H1 (cell line): Measurements from ENCODE around the gene PCDHGB5. TPM values are rescaled to one million over a fixed set of nuclear protein-coding genes. Genes with fewer than 3 reads are reported as not detected.

Experiments
- ASH2L ChIP-seq: fragments of 200-600, 300-600 bp; sonication (generic); IDR thresholded peaks from one replicate; pipeline ENCODE4 v1.7.1; 2017; ENCODE audit warnings: low read length
- FOSL1 ChIP-seq: IDR thresholded peaks from 2 replicates; pipeline ENCODE4 v1.6.1; 2011; ENCODE audit warnings: mild to moderate bottlenecking, low read depth, low read length, moderate library complexity; ENCODE audit not compliant: insufficient read depth
- GTF2F1 ChIP-seq: IDR thresholded peaks from 2 replicates; pipeline ENCODE4 v1.6.1; 2012; ENCODE audit warnings: low read depth, low read length, improper control_type of control experiment, borderline replicate concordance
- RAD21 ChIP-seq, 2 experiments: IDR thresholded peaks in 1 of 2; conservative IDR thresholded peaks in 1 of 2; 2 replicates each; pipeline ENCODE4 v1.6.1; 2011; ENCODE audit warnings: low read depth in 2 of 2, low read length in 2 of 2, improper control_type of control experiment in 1 of 2, inconsistent platforms in 1 of 2, mild to moderate bottlenecking in 1 of 2, moderate library complexity in 1 of 2
- polyA plus RNA-seq, 7 experiments: library from polyadenylated mRNA; depleted of rRNA in 3 of 7; stranded (reverse) in 5 of 7; unstranded in 2 of 7; fragments of >200 nt in 5 of 7; fragments of 200-250 nt in 2 of 7; gene quantifications; 1 replicate in 5 of 7; 2 replicates in 1 of 7; 4 replicates in 1 of 7; pipeline versions ENCODE4 v1.2.1 to v1.2.3, GENCODE V29; 2011 to 2013; ENCODE audit warnings: missing spikeins in 2 of 7, mixed read lengths in 2 of 7
- total RNA-seq: library from RNA; stranded (reverse); fragmentation: NEBNext Ultra II Directional; extraction: Animal tissue kit (Norgen Biotek cat#: 25700); gene quantifications from 2 replicates; pipeline ENCODE4 v1.2.1, GENCODE V29; 2021

Gene PCDHGB5
- total and polyA plus RNA-seq, 2 of the 8 experiments (the other 6 are each of a cell fraction or from before 2014, with no cell fraction given), result 1.1 to 2.6 TPM

GRCh38 chr5:141355641-141356040 lies 42.1 kb upstream of the PCDHGB5 start (continued):
- no peak for TF ChIP-seq ASH2L
- no peak for TF ChIP-seq FOSL1
- no peak for TF ChIP-seq GTF2F1
- no peak for TF ChIP-seq RAD21 (IDR thresholded peaks at IDR 0.05 in 1 of 2, conservative IDR thresholded peaks at IDR 0.05 in 1 of 2; ENCODE audit: low read depth in 2 of 2, low read length in 2 of 2)
